Measurements from ENCODE around the gene LHX5.

LHX5 gene

DNA sequence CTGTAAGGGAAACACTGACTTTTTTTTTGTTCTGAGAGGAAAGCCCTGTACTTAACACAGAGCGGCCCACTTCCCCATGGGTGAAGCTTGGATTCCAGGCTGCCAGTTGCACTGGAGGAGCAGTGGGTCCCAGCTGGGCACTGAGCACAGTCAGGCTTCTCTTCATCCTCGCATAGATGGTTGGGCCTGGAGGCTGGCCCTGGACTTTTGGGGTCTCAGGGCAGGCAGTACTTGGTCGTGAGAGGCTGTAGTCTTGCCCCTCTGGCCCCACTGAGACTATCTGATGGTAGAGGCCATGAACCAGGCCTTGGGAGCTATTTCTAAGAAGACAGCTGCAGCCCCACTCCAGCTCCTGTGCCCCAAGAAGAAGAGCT, 6.2 kb upstream of the LHX5 start:
- DNase-seq (ENCODE audit: low read depth in 2 of 2): no peak

DNA sequence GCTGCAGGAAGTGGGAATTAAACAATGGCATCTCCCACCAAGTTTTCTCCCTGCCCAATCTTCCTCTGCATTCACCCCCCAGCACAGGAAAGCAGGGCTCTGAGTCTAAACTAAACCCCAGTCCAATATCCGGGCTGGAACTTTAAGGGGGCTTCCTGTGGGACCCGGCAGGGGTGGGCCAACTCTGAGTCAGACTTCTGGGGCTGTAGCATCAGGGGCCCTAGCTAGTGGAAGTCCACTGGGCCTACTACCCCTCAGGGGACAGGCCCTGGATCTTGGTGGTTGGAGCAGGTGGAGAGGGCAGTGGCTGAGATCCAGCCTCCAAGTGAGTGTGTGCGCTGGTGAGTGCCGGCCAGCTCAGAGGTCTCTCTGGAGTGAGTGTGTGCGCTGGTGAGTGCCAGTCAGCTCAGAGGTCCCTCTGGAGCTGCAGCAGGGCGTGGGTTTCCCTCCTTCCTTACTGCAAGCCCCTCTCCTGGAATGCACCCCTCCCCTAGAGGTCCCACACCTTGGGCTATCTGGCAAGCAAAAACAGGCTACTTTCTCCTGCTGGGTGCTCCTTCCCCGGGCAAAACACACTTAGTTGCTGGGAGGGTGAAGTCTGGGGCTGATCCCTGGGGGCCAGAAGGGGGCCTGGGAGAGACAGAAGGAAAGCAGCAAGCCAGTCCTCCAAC, 5.6 kb upstream of the LHX5 start:
- no peak for DNase-seq (ENCODE audit: low read depth in 2 of 2)

DNA sequence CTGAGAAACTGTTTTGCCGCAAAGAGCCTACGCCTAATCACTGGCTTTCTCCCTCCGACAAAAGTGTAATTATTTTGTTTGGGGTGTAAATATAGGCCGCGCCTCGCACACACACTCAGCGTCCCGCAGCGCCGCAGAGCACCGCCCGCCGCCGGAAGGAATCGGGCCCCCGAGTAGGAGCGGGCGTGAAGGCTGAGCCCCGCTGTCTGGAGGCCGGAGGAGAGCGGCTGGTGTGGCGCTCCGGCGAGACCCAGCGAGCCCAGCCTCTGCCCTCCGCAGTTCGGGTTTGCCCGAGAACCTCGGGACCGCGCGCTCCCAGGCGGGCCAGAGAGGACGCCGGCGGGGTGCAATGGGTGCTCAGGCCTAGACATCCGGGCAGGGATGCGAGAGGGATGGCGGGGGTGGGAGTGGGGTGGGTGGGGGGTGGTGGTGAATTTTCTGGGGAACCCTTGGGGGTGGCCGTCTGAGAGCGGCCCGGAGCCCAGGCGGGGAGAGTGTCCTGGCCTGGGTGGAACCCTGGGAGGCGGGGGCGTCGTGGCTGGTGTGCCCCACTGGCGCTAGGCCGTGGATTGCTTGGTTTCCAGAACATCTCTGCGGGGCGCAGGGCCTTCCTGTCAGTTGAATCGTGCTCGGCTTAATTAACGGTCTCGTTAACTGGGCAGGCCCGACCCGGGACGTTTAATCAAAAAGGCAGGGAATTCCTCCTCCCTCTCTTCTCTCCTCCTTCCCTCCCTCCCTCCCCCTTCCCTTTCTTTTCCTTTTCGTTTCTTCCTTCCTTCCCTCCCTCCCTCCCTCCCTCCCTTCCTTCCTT, 4.7 kb upstream of the LHX5 start:
- no peak for DNase-seq (ENCODE audit: low read depth in 2 of 2)

DNA sequence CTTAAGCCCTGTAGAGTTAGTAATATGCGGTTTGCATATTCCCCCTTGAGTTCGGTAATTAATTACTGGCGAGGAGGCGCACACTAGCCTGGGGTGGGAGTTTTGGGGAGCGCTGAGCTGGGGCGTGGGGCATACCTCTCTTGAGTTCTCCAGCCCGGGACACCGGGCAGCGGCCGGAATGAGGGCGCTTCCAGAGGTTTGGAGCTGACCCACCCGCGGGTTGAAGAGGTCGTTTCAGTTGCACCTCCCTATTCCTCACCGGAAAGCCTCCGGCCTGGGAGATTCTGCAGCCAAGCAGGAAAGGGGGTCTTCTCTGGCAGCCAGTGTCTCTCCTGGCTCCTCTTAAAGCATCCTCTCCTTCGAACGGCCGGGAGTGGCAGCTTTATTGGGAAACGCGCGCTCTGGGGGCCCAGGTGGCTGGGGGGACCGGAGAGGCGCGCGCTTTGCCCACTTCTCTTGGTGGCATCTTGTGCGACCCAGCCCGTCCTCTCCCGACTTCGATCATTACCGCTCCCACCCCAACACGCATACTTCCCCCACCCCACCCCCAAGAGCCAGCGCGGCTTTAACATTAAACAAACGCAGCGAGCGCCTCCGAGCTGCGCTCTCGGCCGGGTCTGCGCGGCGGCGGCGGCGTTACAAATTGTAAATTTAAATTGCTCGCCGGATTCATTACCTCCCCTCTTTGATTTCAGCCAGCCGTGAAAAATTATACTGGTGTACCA, 3.9 kb upstream of the LHX5 start:
- no peak for DNase-seq (ENCODE audit: low read depth in 2 of 2)

DNA sequence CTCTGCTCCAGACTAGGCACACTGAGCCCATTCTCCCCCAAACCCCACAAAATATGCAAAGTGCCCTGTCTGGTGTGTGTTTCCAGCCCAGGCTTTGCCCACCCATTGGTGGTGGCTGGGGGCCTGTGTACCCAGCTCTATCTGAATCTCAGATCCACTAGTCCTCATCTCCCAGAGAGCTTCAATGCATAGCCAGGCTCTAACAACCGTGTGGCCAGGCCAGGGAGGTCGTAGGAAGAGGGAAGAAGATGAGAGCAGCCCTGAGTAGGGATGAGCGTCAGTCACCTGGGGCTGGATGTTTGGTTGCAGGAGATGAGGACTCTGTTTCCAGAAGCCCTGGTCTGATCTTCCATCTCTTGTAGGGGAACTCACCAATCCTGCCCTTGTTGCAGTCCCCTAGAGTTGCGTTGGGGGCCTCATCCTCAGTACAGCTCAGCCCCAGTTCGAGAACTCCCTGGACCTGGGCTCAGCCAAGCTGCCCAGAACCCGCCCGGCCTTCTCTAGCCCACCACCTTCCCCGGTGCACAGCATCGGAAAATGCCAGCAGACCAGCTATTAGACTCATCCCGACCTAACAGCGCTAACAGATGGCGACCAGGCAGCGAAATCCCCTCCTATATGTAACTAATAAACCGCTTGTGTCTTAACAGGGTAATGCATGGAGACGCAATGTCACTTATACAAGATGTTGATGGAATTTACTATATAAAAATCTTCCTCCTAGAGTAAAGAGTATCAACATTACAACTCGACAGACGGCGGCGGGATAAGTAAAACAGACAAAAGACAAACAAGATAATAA, 3.2 kb upstream of the LHX5 start:
- no peak for DNase-seq (ENCODE audit: low read depth in 2 of 2)

DNA sequence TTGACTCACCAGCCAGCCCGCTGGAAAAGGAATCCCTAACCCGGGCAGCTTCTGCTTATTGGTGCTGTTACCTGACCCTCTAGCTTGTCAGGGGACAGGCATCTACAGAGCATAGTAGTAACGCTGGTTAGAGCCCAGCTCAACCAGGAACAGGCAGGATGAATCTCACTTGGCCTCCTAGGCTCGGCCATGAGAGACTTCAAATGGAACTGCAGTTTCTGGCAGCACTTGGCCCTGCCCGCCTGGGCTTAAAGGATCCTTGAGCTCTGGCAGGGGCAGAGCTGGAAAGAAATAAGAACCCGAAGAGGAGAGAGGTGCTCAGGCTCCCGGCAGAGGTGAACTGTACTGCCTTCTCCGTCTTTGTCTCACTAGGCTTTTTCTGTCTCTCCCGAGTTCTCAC, 2.3 kb upstream of the LHX5 start:
- no peak for DNase-seq (ENCODE audit: low read depth in 2 of 2)

DNA sequence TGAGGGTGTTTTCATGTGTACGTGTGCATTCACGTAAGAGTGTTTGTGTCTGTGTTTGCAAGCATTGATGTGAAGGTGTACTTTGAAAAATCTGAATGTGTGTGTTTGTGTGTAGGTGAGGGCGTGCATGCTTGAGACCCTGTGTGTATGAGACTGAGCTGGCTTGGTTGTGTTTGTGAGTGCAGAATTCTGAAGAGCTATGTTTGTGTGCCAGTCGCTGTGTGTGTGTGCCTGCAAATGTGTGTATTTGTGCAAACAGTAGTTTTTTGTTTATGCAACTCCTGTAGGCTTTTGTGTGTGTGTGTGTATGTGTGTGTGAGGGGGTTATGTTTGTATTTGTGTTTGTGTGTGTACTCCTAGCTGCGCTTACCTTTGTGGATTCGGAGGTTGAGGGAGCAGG, 1.7 kb upstream of the LHX5 start:
- DNase-seq (ENCODE audit: low read depth in 2 of 2): no peak

DNA sequence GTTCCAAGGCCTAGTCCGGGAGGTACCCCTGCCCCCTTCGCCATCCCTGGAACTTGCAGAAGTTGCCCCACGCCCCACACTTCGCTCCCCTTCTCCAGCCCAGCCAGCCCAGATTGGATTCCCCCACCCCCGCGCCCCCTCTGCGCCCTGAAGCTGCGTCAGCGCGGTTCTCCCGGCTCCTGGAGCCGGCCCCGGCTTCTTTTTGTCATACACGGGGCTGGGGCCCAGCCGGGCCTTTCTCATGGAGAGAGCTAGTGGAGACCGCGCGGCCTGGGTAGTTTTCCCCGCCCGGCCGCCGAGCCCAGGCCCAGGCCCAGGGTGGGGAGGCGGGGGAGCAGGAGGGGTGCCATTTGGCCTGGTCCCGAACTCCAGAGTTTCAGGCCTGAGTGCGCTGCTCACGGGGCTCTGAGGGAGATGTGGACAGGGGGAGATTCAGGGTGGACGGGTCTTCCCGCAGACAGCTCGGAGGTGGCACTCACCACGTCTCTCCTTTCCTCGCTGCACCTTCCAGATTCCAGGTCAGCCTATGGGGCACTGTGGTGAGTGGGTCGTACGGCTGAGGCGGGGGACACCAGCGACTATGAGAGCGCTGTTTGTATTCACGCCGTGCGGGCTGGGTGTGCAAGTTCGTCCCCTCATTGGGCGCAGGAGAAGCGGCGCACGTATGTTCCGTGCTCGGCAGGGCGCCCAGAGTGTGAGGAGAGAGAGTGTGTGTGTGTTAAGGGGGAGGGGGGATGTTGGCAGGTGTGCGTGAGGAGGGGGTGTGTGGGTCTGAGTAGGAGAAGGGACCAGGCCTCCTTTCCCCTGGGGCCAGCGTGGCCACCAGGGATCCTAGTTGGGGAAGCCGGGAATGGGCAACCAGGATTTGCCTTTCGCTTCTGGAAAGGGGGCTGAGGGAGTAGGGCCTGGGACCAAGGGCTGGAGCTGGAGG, 785 bp upstream of the LHX5 start:
- DNase-seq (ENCODE audit: low read depth in 2 of 2): no peak

DNA sequence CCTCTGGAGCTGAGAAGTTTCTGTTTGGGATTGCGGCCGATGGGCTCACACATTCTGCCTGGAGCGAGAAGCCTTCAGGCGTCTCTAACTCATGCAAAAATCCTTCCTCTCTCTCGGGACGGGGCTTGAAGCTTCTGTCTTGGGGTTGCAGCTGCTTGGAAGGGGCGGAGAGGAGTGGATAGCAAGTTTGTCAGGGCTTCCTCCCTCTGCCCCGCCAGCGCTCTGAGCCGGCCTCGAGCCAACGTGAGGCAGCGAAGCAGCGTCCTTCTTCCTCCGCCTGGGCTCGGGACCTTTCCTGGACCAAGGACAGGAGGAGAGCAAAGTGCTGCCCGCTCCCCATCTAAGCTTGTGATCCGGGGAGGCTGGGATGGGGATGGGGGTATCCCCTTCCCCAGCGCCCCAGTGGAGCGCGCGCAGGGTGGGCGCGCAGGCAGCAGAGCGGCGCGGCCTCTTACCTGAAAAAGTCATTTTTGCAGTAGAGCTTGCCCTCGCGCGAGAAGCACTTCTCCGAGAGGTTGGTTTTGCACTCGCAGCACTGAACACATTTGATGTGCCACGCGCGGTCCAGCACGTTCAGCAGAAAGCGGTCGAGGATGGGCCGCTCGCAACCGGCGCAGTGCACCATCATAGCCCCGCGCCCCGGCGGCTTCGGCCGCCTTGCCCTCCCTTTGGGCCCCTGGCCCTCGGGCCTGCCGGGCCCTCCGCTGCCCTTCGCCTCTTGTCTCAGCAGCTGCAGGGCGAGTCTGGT, 626 bp downstream of the LHX5 start:
- no peak for DNase-seq (ENCODE audit: low read depth in 2 of 2)

DNA sequence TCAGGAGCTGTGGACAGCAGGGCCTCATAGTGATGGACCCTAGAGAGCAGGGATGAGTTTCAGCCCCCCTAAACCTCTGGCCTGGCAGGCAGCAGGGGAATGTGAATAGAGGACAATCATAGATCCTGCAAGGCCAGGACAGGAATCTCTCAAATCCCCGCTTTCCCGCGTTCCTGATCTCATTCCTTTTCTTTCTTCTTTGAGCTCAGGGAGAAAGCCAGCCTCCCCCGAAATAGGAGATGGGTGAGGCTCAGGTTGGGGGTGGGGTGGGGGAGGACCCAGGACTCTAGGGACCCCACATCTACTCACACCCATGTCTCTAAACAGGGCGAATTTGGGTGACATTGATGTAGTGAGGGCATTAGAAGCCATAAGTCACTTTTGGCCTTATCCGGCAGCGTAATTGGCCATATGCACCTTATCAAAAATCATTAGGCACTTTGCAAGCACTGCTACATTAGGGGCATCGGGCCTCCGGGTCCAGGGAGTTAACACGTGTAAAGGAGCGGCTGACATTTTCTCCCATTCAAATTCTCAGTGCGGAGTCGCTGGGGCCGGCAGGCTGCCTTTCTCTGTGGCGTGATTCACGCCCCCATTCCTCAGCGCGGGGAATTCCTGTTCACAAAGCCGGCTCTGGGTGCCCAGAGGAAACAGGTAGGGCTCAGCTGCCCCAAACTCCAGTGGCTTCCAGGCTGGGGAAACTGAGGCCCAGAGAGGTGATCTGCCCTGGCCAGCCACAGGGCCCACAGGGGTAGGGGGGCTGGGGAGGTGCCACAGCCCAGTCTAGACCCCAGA, 1.5 kb downstream of the LHX5 start:
- DNase-seq (ENCODE audit: low read depth in 2 of 2): no peak

DNA sequence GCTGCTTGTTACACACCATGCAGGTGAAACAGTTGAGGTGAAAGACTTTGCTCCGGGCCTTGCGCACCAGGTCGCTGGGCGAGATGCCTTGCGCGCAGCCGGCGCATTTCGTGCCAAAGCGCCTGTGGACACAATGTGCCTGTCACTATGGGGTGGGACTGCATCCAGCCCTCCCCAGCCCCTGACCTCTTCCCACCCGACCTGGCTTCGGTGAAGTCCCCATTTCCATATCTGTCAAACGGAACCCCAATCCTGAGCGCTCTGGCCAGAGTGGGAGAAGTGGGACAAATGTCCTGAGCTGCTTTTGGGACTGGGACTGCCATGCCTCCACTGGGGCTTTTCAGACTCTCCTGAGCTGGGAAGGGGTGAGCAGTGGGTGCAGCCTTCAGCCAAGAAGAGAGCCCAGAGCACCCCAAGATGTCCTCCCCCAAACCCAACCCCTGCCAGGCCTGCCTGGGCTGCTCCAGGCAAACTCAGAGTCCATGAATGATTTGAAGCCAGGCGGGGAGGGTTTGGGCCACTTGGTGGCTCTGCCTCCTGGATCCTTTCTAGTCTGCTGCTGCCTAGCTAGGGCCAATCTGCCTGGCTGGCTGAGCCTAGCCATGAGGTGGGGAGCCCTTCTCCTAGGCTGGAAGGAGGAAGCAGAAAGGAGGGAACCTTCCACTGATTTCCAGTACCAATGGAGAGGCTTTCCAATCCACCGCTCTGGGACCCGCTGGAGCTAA, 2.3 kb downstream of the LHX5 start:
- DNase-seq (ENCODE audit: low read depth in 2 of 2): no peak

DNA sequence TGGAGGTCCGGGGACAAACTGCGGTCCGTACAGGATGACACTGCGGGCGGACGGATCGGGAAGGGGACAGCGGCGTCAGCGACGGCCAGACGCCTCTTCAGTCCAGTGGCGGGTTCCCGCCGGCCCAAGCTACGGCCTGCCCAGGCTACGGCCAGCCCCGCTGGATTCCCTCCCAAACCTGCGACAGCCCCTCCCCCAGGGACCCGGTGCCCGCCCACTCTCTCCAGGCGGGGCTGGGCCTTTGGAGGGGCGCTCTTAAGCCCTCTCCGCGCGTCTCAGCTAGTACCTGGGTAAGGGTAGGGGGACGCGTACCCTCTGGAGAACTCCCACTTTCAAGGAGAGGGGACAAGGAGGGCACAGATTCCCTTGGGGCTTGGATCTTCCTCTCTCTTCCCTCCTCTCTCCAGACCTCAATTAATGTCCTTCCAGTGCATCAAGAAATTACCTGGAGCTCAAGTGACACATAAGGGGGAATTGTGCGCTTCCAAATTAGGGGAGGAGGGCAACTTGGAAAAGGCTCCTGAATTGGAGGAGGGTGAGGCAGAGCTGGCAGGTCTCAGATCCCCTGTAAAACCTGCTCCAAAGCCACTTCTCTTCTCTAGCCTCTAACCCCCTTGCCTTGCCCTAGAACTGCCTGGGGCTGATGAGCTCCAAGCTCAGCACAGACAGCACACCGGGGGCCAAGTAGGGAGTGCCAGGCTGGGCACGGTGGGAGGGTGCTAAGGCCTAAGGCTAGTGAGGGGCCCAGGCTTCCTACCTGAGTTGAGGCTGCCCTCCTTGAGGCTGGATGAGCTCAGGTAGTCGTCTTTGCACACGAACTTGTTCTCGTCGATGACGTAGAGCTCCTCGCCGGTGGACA, 3.1 kb downstream of the LHX5 start:
- DNase-seq (ENCODE audit: low read depth in 2 of 2): no peak

DNA sequence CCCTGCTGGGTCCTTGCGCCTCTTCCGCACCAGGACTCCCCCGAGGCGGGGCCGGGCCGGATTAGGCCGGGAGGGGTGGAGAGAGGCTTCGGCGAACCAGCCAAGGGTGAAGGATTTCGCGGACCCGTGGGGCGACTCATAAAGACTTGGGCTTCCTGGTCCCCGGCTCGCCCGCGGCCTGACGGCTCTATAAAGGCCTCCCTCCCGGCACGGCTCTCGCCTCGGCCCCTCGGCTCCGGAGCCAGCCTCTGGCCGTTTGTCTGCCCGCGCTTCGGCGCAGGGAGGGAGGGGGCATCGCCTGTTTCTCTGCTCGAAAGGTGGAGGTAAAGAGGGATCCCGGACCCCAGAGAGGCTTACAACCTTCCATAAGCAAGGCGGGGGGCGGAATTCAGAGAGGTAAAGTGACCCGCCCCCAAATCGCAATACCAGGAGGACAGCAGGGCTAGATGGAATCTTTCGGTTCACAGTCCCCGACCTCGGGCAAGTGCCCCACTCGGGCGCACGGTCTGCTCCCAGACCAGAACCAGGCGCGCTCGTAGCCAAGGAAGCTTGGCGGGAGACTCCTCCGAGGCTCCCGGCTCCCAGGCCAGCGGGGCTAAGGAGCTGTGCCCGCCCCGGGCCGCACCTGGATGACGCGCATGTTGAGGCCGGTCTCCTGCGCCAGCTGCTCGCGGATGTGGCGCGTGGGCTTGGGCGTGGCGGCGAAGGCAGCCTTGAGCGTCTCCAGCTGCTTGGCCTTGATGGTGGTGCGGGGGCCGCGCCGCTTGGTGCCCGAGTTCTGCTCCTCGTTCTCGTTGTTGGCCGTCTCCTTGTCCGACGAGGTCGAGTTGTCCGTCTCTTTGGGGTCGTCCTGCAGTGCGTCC, 3.9 kb downstream of the LHX5 start:
- DNase-seq (ENCODE audit: low read depth in 2 of 2): no peak

DNA sequence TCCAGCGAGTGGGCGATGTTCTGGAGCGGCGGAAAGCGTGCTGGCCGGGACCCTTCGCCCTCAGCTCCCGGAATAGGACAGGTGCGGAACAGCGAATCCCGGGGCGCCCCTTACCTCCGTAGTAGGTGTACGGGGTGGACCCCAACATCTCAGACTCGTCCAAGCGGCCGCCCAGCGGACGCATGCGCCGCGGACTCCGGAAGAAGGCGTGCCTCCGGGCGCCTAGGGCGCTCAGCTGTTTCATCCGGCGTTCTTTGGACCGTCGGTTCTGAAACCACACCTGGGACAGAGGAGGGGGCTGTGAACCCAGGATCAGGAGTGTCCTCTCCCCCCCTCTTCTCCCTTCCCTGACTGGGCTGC, 4.5 kb downstream of the LHX5 start:
- no peak for DNase-seq (ENCODE audit: low read depth in 2 of 2)

DNA sequence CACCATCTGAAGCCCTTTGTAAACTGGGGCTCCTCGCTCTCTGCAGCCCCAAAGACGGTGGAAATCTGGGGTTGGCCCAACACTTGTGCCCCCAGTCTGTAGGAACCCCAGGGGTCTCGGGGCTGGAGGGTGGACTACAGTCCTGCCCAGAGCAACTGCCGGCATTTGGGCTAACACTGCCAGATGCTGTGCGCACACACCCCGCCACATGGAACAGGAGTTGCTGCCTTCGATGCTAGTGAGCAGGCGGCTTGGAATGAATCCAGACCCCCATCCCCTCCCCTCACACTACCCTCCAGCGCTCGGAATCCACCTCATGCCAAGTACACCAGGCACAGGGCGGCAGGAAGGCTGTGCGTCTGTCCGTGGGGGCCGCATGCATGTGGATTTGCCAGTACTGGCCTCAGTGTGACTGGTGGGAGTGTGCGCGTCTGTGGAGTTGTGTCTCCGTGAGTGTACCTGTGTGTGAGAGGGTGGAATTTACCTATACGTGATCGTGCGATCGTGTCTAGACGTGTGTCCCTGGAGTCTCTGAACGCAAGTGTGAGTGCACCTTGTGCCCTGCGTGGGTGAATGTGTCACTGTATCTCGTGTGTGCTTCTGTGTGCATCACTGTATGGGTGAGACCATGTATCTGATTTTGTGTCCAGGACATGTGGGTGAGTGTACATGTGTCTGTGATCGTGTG, 5.1 kb downstream of the LHX5 start:
- DNase-seq (ENCODE audit: low read depth in 2 of 2): no peak

DNA sequence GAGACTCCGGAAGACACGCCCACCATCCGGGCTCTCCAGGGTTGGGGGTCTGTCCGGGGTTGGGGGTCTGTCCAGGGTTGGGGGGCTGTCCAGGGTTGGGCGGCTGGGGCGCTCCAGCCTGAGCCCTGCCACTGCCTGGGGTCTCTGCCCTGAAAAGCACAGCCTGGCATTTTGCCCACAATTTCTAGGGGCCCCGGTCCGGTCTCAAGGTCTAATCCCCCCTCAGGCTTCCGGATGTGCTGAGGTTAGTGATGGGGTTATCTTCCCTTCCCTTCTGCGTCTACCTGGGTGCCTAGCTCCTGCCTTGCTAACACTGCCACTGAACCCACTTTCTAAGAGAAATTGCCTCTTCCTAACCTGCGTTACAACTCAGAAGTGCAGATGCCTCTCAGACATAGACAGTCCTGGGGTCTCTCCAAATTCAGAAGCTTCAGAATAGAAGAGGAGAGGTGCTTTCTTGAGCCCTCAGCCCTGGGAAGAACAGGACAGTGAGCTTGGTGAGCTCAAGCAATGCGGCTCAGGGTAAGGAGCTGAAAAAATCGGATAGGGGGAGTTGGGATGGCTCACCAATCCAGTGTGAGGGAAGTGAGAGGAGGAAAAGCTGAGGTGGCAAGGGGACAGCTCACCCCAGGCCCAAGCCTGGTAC, 5.7 kb downstream of the LHX5 start:
- no peak for DNase-seq (ENCODE audit: low read depth in 2 of 2)

All from stimulated activated CD4-positive, alpha-beta T cell treated with anti-CD3 and anti-CD28 coated beads, Interleukin-1b, Interleukin-23, amount 100 ng/mL, for 4 hours (primary cell).